Activated CD4-positive, alpha-beta T cell treated with anti-CD3 and anti-CD28 coated beads for 36 hours (primary cell): ENCODE measurements around the gene BDP1. TPM values are rescaled to one million over a fixed set of nuclear protein-coding genes. Genes with fewer than 3 reads are reported as not detected.
"Not testable (repeated sequence)": the region's sequence is repeated elsewhere in the genome, so short reads cannot be mapped to it uniquely, and the experiment has no call there.

Experiments used
- ATAC-seq: fragments of 200-7000 bp; cut with Tn5 transposase; one replicate; pipeline ENCODE4 v1.10.0; 2021; ENCODE audit warnings: mild to moderate bottlenecking, moderate library complexity
- CTCF ChIA-PET: fragments of 350-600 bp; sonication (Branson Sonifier 250); formaldehyde crosslinking; loops from one replicate; lab custom pipeline; 2021; ENCODE audit warnings: antibody characterized with exemption; lab: Charles Lee
- POLR2A ChIA-PET: fragments of 350-600 bp; sonication (Branson Sonifier 250); formaldehyde crosslinking; loops from one replicate; lab custom pipeline; 2021; ENCODE audit warnings: antibody characterized with exemption, inconsistent platforms; lab: Charles Lee
- DNase-seq: peaks from one replicate; pipeline ENCODE4 v3.0.0-alpha.2; 2020
- H3K27ac Mint-ChIP-seq: one replicate; pipeline ENCODE4 v1.8.0; 2021; ENCODE audit warnings: mixed read lengths
- H3K27me3 Mint-ChIP-seq: one replicate; pipeline ENCODE4 v1.8.0; 2021; ENCODE audit warnings: mixed read lengths
- H3K36me3 Mint-ChIP-seq: one replicate; pipeline ENCODE4 v1.8.0; 2021; ENCODE audit warnings: low read depth, mixed read lengths
- H3K4me1 Mint-ChIP-seq: one replicate; pipeline ENCODE4 v1.8.0; 2021; ENCODE audit warnings: mixed read lengths
- H3K4me3 Mint-ChIP-seq: one replicate; pipeline ENCODE4 v1.8.0; 2021; ENCODE audit warnings: mild to moderate bottlenecking, moderate library complexity, mixed read lengths
- H3K9me3 Mint-ChIP-seq: one replicate; pipeline ENCODE4 v1.8.0; 2021; ENCODE audit warnings: low read depth, mixed read lengths
- intact Hi-C, 2 experiments: fragments of 100-400 bp; cut with DNase I in 1 of 2; cut with micrococcal nuclease in 1 of 2; formaldehyde crosslinking; loops; one replicate each; pipeline versions ENCODE4 v1.14.2 to v1.15.1; 2022 to 2024; cut with DNase I, micrococcal nuclease
- total RNA-seq, 2 experiments: library from RNA; stranded (reverse); gene quantifications; one replicate each; pipeline ENCODE4 v1.2.3, GENCODE V29; 2021

BDP1 gene
- total RNA-seq, 2 experiments from 2014 or later = 27.2 to 30.1 TPM

DNA sequence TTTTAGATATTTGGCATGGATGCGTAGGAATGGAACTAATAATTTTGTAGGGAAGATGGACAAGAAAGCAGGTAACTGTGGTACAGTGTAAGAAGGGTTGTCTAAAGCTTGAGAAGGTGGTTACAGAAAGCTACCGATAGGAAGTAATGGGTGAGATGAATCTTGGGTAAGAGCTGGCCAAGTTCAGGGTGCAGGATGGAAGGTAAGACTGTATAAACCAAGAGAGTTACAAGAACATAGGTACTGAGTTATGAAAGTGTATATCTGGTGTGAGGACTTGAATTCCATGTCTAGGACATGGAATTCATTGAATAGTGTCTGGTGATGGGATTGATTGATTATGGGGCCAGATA, 133.1 kb downstream of the BDP1 start:
- Mint-ChIP-seq H3K36me3 (peaks cover 18% of the 10 kb centered on the region), H3K4me3 (peak overlapping the region; percentile 80), H3K4me1 (peaks cover 36% of the 10 kb centered on the region), H3K9me3 (no peaks in the 10 kb centered on the region), H3K27me3 (no peaks in the 10 kb centered on the region), H3K27ac (peak overlapping the region; percentile 35)
- DNase-seq (no peak), ATAC-seq (no peak)
- ChIA-PET CTCF (interaction anchor here (1.1 to 2.7 kb wide), 2 partner anchors 13 to 112 kb away, joined by 3 to 15 read pairs; no protein-coding TSS in a partner anchor), POLR2A (interaction anchor here (1.4 to 2.7 kb wide), 2 partner anchors 12 to 732 kb away, joined by 3 to 19 read pairs; partner anchors contain the start of genes MRPS27 and PTCD2)
- intact Hi-C loops = loop anchor here (5.0 kb wide), 2 partner anchors 719 to 1909 kb away; partner anchors contain the start of gene BTF3 (in 1 of the 2)

DNA sequence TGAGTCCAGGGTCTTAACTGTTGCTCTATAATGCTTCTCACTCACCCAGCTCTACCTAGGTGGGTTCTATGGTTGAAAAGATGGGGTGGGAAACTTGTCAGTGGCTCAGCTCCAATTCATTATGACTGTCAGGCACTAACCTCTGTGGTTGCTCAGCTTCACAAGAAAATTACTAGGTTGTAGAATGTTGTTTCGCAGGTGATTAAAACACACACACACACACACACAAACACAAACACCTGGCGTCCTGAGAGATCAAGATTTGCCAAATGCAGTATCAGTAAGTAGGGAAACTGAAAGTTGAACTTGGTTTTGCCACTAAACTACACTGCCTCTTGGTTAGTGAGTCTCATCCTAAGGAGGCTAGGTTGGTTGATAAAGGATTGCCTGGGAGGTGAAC, 134.5 kb downstream of the BDP1 start:
- H3K4me3 Mint-ChIP-seq = peak overlapping the region; percentile 16
- H3K27me3 Mint-ChIP-seq = no peaks in the 10 kb centered on the region
- ChIA-PET CTCF (interaction anchor here (1.1 to 4.1 kb wide), 2 partner anchors 11 to 44 kb away, joined by 3 to 32 read pairs; no protein-coding TSS in a partner anchor), POLR2A (interaction anchor here (0.6 kb wide), 1 partner anchor 168 kb away, joined by 5 read pairs; no protein-coding TSS in a partner anchor)
- H3K36me3 Mint-ChIP-seq = peaks cover 26% of the 10 kb centered on the region
- peak overlapping the region; percentile 42 for H3K27ac Mint-ChIP-seq
- ATAC-seq (peak; percentile 6), DNase-seq (peak; percentile 12)
- H3K4me1 Mint-ChIP-seq = peaks cover 36% of the 10 kb centered on the region
- intact Hi-C loops = loop anchor here (5.0 kb wide), 2 partner anchors 717 to 1907 kb away; partner anchors contain the start of gene BTF3 (in 1 of the 2)
- H3K9me3 Mint-ChIP-seq = no peaks in the 10 kb centered on the region

- intact Hi-C loops = no loop called here
- POLR2A ChIA-PET = interaction anchor here (1.0 kb wide), 1 partner anchor 10 kb away, joined by 4 read pairs; no protein-coding TSS in a partner anchor
- no peak for ATAC-seq
- H3K4me3 Mint-ChIP-seq = no peak overlapping the region
- no peaks in the 10 kb centered on the region for H3K27me3 Mint-ChIP-seq
- DNase-seq = no peak
- CTCF ChIA-PET = interaction anchor here (0.6 to 4.1 kb wide), 4 partner anchors 10 to 79 kb away, joined by 3 to 32 read pairs (median 3); no protein-coding TSS in a partner anchor
- H3K4me1 Mint-ChIP-seq = peaks cover 36% of the 10 kb centered on the region
- H3K27ac Mint-ChIP-seq = no peak overlapping the region
- no peaks in the 10 kb centered on the region for H3K9me3 Mint-ChIP-seq
- peaks cover 32% of the 10 kb centered on the region for H3K36me3 Mint-ChIP-seq
Measured at GRCh38 chr5:71591100-71591499, 135.6 kb downstream of the BDP1 start.

- peaks cover 44% of the 10 kb centered on the region for H3K36me3 Mint-ChIP-seq
- DNase-seq (no peak), ATAC-seq (no peak)
- intact Hi-C loops = no loop called here
- H3K4me3 Mint-ChIP-seq = no peak overlapping the region
- H3K27ac Mint-ChIP-seq = no peak overlapping the region
- ChIA-PET POLR2A (no interaction called here), CTCF (no interaction called here)
- H3K4me1 Mint-ChIP-seq = peaks cover 17% of the 10 kb centered on the region
- no peaks in the 10 kb centered on the region for H3K9me3 Mint-ChIP-seq
- H3K27me3 Mint-ChIP-seq = no peaks in the 10 kb centered on the region
Measured at GRCh38 chr5:71596169-71596568, 140.7 kb downstream of the BDP1 start.

DNA sequence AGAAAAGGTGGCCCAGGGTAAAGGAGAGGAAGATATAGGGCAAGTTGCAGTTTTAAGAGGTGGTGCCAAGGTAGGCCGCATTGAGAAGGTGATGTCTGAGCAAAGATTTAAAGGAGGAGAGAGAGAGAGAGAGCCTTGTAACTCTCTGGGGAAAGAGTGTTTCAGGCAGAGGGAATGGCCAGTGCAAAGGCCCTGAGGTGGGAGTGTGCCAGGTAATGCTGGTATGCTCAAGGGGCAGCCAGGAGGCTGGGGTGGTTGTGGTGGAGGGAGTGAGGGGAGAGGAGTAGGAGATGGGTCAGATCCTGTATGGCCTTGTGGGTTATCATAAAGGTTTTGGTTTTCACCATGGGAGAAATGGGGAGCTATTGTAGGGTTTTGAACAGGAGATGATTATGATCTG, 141.6 kb downstream of the BDP1 start:
- Mint-ChIP-seq H3K4me3 (no peak overlapping the region), H3K27me3 (no peaks in the 10 kb centered on the region), H3K36me3 (peaks cover 45% of the 10 kb centered on the region), H3K4me1 (peaks cover 24% of the 10 kb centered on the region), H3K9me3 (no peaks in the 10 kb centered on the region), H3K27ac (peak overlapping the region; percentile 39)
- ATAC-seq (no peak), DNase-seq (no peak)
- POLR2A ChIA-PET = interaction anchor here (0.5 kb wide), 1 partner anchor 97 kb away, joined by 5 read pairs; no protein-coding TSS in a partner anchor
- intact Hi-C loops = no loop called here
- CTCF ChIA-PET = no interaction called here

- peak overlapping the region; percentile 17 for H3K4me3 Mint-ChIP-seq
- intact Hi-C loops = loop anchor here (1.0 kb wide), 2 partner anchors 13 to 51 kb away; partner anchors contain the start of gene MCCC2 (in 2 of the 2)
- H3K36me3 Mint-ChIP-seq = peaks cover 49% of the 10 kb centered on the region
- CTCF ChIA-PET = interaction anchor here (0.6 to 2.3 kb wide), 10 partner anchors 10 to 44 kb away, joined by 3 to 32 read pairs (median 4); partner anchors contain the start of gene MCCC2
- H3K4me1 Mint-ChIP-seq = peaks cover 33% of the 10 kb centered on the region
- POLR2A ChIA-PET = interaction anchor here (0.7 to 2.4 kb wide), 4 partner anchors 10 to 157 kb away, joined by 3 to 19 read pairs (median 4); partner anchors contain the start of gene MCCC2
- no peaks in the 10 kb centered on the region for H3K9me3 Mint-ChIP-seq
- DNase-seq (no peak), ATAC-seq (no peak)
- H3K27ac Mint-ChIP-seq = peak overlapping the region; percentile 93
- no peaks in the 10 kb centered on the region for H3K27me3 Mint-ChIP-seq
Measured at GRCh38 chr5:71600783-71601182, 145.3 kb downstream of the BDP1 start.

- CTCF ChIA-PET = interaction anchor here (0.6 to 2.3 kb wide), 11 partner anchors 10 to 60 kb away, joined by 3 to 32 read pairs (median 4); partner anchors contain the start of gene MCCC2
- peak overlapping the region; percentile 93 for H3K27ac Mint-ChIP-seq
Measured at GRCh38 chr5:71601222-71602026, 146.0 kb downstream of the BDP1 start.

GRCh38 chr5:71609916-71610315, 154.5 kb downstream of the BDP1 start:
- CTCF ChIA-PET, H3K27me3 Mint-ChIP-seq: not testable (repeated sequence)

More at GRCh38 chr5:71601222-71602026, 146.0 kb downstream of the BDP1 start:
- no peaks in the 10 kb centered on the region for H3K9me3 Mint-ChIP-seq
- no peaks in the 10 kb centered on the region for H3K27me3 Mint-ChIP-seq
- peak; percentile 92 for ATAC-seq
- H3K4me3 Mint-ChIP-seq = peak overlapping the region; percentile 17
- intact Hi-C loops = loop anchor here (1.0 kb wide), 2 partner anchors 14 to 50 kb away; partner anchors contain the start of gene MCCC2 (in 2 of the 2)
- POLR2A ChIA-PET = interaction anchor here (0.7 to 2.4 kb wide), 4 partner anchors 11 to 156 kb away, joined by 3 to 19 read pairs (median 4); partner anchors contain the start of gene MCCC2
- peaks cover 46% of the 10 kb centered on the region for H3K36me3 Mint-ChIP-seq
- DNase-seq = peak; percentile 87
- peaks cover 33% of the 10 kb centered on the region for H3K4me1 Mint-ChIP-seq

GRCh38 chr5:71615809-71616208, 160.4 kb downstream of the BDP1 start:
- intact Hi-C loops = no loop called here
- ATAC-seq = no peak
- no peaks in the 10 kb centered on the region for H3K9me3 Mint-ChIP-seq
- peaks cover 2% of the 10 kb centered on the region for H3K4me1 Mint-ChIP-seq
- POLR2A ChIA-PET = no interaction called here
- no peaks in the 10 kb centered on the region for H3K27me3 Mint-ChIP-seq
- no peak overlapping the region for H3K4me3 Mint-ChIP-seq
- DNase-seq = no peak
- H3K36me3 Mint-ChIP-seq = peaks cover 38% of the 10 kb centered on the region
- CTCF ChIA-PET = interaction anchor here (0.9 kb wide), 1 partner anchor 23 kb away, joined by 3 read pairs; no protein-coding TSS in a partner anchor
- no peak overlapping the region for H3K27ac Mint-ChIP-seq

More at GRCh38 chr5:71609916-71610315, 154.5 kb downstream of the BDP1 start:
- ATAC-seq, POLR2A ChIA-PET, H3K4me1 Mint-ChIP-seq, H3K9me3 Mint-ChIP-seq, intact Hi-C loops, H3K27ac Mint-ChIP-seq, H3K4me3 Mint-ChIP-seq, DNase-seq: not testable (repeated sequence)
- peaks cover 30% of the 10 kb centered on the region for H3K36me3 Mint-ChIP-seq
